GM18526 (cell line): ENCODE measurements around the gene DRG1.

Experiments
- POLR2A ChIP-seq: IDR thresholded peaks from 3 replicates; pipeline ENCODE4 v1.6.1; 2011; ENCODE audit not compliant: insufficient read length; ENCODE audit errors: extremely low read depth

DRG1 gene

GRCh38 chr22:31431950-31432349, 32.5 kb downstream of the DRG1 start:
- TF ChIP-seq POLR2A = no peak

GRCh38 chr22:31436132-31436531, 36.7 kb downstream of the DRG1 start:
- no peak for TF ChIP-seq POLR2A

GRCh38 chr22:31439808-31440207, 40.4 kb downstream of the DRG1 start:
- TF ChIP-seq POLR2A = no peak

GRCh38 chr22:31440681-31441080, 41.3 kb downstream of the DRG1 start:
- no peak for TF ChIP-seq POLR2A

GRCh38 chr22:31441652-31442051, 42.2 kb downstream of the DRG1 start:
- TF ChIP-seq POLR2A = no peak

GRCh38 chr22:31442768-31443489, 43.5 kb downstream of the DRG1 start:
- TF ChIP-seq POLR2A = no peak

GRCh38 chr22:31443516-31443915, 44.1 kb downstream of the DRG1 start:
- no peak for TF ChIP-seq POLR2A

GRCh38 chr22:31445642-31446041, 46.2 kb downstream of the DRG1 start:
- no peak for TF ChIP-seq POLR2A

GRCh38 chr22:31446208-31446607, 46.8 kb downstream of the DRG1 start:
- TF ChIP-seq POLR2A = no peak

- TF ChIP-seq POLR2A = no peak
Measured at GRCh38 chr22:31446767-31447166, 47.4 kb downstream of the DRG1 start.

GRCh38 chr22:31447337-31447736, 47.9 kb downstream of the DRG1 start:
- no peak for TF ChIP-seq POLR2A

- TF ChIP-seq POLR2A = no peak
Measured at GRCh38 chr22:31448382-31448781, 49.0 kb downstream of the DRG1 start.

- no peak for TF ChIP-seq POLR2A
Measured at GRCh38 chr22:31449506-31449905, 50.1 kb downstream of the DRG1 start.

- no peak for TF ChIP-seq POLR2A
Measured at GRCh38 chr22:31451709-31452571, 52.5 kb downstream of the DRG1 start.

- TF ChIP-seq POLR2A = no peak
Measured at GRCh38 chr22:31461699-31462098, 62.3 kb downstream of the DRG1 start.

- TF ChIP-seq POLR2A = no peak
Measured at GRCh38 chr22:31465307-31465706, 65.9 kb downstream of the DRG1 start.
